HG02763 (cell line): Measurements from ENCODE around the gene PICK1.
"Not testable (repeated sequence)": the region's sequence is repeated elsewhere in the genome, so short reads cannot be mapped to it uniquely, and the experiment has no call there.

Source experiments
- ATAC-seq: cut with Tn5 transposase; IDR thresholded peaks from one replicate; pipeline ENCODE4 v1.9.1; 2021; ENCODE audit warnings: mild to moderate bottlenecking, moderate library complexity; ENCODE audit not compliant: unreplicated experiment

Gene PICK1

GRCh38 chr22:38110863-38111852 lies 54.0 kb downstream of the PICK1 start:
- no peak for ATAC-seq

GRCh38 chr22:38111925-38112355 lies 54.7 kb downstream of the PICK1 start:
- ATAC-seq = no peak

GRCh38 chr22:38112381-38112780 lies 55.2 kb downstream of the PICK1 start:
- ATAC-seq = no peak

GRCh38 chr22:38114484-38115398 lies 57.5 kb downstream of the PICK1 start:
- no peak for ATAC-seq

- no peak for ATAC-seq
Measured at GRCh38 chr22:38115423-38116205, 58.4 kb downstream of the PICK1 start.

GRCh38 chr22:38117556-38117955 lies 60.4 kb downstream of the PICK1 start:
- not testable (repeated sequence) for ATAC-seq

GRCh38 chr22:38118182-38118581 lies 61.0 kb downstream of the PICK1 start:
- ATAC-seq = no peak

GRCh38 chr22:38118747-38119146 lies 61.5 kb downstream of the PICK1 start:
- ATAC-seq = not testable (repeated sequence)

- ATAC-seq = no peak
Measured at GRCh38 chr22:38120359-38121110, 63.3 kb downstream of the PICK1 start.

- no peak for ATAC-seq
Measured at GRCh38 chr22:38122616-38123015, 65.4 kb downstream of the PICK1 start.

- ATAC-seq = no peak
Measured at GRCh38 chr22:38124236-38124974, 67.2 kb downstream of the PICK1 start.

GRCh38 chr22:38125038-38125610 lies 67.9 kb downstream of the PICK1 start:
- no peak for ATAC-seq
